Measurements from ENCODE around the gene GOLGA7B. TPM values are rescaled to one million over a fixed set of nuclear protein-coding genes. Genes with fewer than 3 reads are reported as not detected.

Gene GOLGA7B
- total RNA-seq, 4 donors from 2014 or later, result 0.29 to 2.3 (median 0.63) TPM

GRCh38 chr10:97905276-97905675, 55.6 kb downstream of the GOLGA7B start:
- Histone ChIP-seq H3K27me3 (no peaks in the 10 kb centered on the region), H3K36me3 (no peaks in the 10 kb centered on the region), H3K4me3 (no peak overlapping the region), H3K27ac (no peak overlapping the region), H3K4me1 (no peaks in the 10 kb centered on the region), H3K9me3 (no peaks in the 10 kb centered on the region)
- intact Hi-C loops (cut with DNase I; ENCODE audit: low total_unique reads), result no loop called here
- TF ChIP-seq CTCF (IDR thresholded peaks at IDR 0.05 in 4 of 5, conservative IDR thresholded peaks at IDR 0.05 in 1 of 5) (no peak), POLR2A (IDR thresholded peaks at IDR 0.05) (no peak)
- no peak for ATAC-seq
- DNase-seq, result no peak
- in situ Hi-C loops (cut with MboI; ENCODE audit: low sequenced_read_pairs in 4 of 4), result no loop called here

- Histone ChIP-seq H3K9me3 (no peaks in the 10 kb centered on the region), H3K36me3 (no peaks in the 10 kb centered on the region), H3K4me3 (no peak overlapping the region), H3K27me3 (no peaks in the 10 kb centered on the region), H3K4me1 (no peaks in the 10 kb centered on the region), H3K27ac (no peak overlapping the region)
- in situ Hi-C loops (cut with MboI; ENCODE audit: low sequenced_read_pairs in 4 of 4), result no loop called here
- DNase-seq (no peak), ATAC-seq (no peak)
- intact Hi-C loops (cut with DNase I; ENCODE audit: low total_unique reads), result no loop called here
- no peak for TF ChIP-seq POLR2A (IDR thresholded peaks at IDR 0.05)
- TF ChIP-seq CTCF (IDR thresholded peaks at IDR 0.05 in 4 of 5, conservative IDR thresholded peaks at IDR 0.05 in 1 of 5), result no peak
Measured at GRCh38 chr10:97907211-97907610, 57.6 kb downstream of the GOLGA7B start.

DNA sequence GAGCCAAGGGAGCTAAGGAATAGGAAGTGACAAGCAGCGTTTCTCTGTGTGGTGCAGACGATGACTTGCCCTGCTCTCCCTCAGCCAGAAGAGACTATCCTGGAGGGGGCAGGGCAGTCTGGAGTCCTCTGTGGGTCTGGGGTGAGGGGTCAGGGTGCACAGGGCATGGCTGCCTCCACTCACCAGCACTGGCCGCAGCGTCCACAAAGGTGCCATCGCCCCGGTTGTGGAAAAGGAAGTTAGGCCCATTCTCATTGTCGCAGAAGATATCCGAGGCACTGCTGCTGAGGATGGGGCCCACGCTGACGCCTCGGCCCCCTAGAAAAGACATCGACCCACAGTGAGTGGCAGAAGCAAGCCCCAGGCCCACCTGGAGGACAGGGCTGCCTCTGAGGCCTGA, 58.2 kb downstream of the GOLGA7B start:
- Histone ChIP-seq H3K9me3 (no peaks in the 10 kb centered on the region), H3K36me3 (no peaks in the 10 kb centered on the region), H3K4me3 (no peak overlapping the region), H3K4me1 (no peaks in the 10 kb centered on the region), H3K27me3 (no peaks in the 10 kb centered on the region), H3K27ac (no peak overlapping the region)
- ATAC-seq (no peak), DNase-seq (no peak)
- in situ Hi-C loops (cut with MboI; ENCODE audit: low sequenced_read_pairs in 4 of 4), result no loop called here
- intact Hi-C loops (cut with DNase I; ENCODE audit: low total_unique reads), result no loop called here
- no peak for TF ChIP-seq CTCF (IDR thresholded peaks at IDR 0.05 in 4 of 5, conservative IDR thresholded peaks at IDR 0.05 in 1 of 5)
- TF ChIP-seq POLR2A (IDR thresholded peaks at IDR 0.05), result no peak

DNA sequence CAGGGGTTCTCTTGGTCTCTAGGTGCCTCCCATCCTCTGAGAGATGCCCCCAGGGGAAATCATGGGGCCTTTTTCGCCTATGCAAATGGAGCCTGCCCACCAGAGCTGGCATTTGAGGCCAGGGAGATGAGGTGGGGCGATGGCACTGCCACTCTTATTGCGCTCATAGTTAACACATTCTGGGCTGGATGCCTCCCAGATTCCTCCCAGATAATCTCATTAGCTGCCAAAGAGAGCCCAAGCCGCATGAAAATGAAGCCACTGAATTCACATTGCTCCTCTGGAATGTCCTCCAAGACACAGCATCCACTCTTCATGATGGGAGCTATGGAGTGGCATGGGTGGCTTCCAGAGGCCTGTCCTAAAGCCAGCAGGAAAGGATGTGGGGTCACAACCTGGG, 61.0 kb downstream of the GOLGA7B start:
- TF ChIP-seq POLR2A (IDR thresholded peaks at IDR 0.05) (no peak), CTCF (IDR thresholded peaks at IDR 0.05 in 4 of 5, conservative IDR thresholded peaks at IDR 0.05 in 1 of 5) (no peak)
- no peaks in the 10 kb centered on the region for H3K9me3 ChIP-seq
- H3K36me3 ChIP-seq, result no peaks in the 10 kb centered on the region
- no peaks in the 10 kb centered on the region for H3K27me3 ChIP-seq
- ATAC-seq (no peak), DNase-seq (no peak)
- H3K4me3 ChIP-seq, result no peak overlapping the region
- H3K4me1 ChIP-seq, result no peaks in the 10 kb centered on the region
- intact Hi-C loops (cut with DNase I; ENCODE audit: low total_unique reads) (no loop called here), in situ Hi-C loops (cut with MboI; ENCODE audit: low sequenced_read_pairs in 4 of 4) (loop anchor here in 2 of 4 donors (10.0 kb wide), 1 partner anchor 134 kb away; no protein-coding TSS in a partner anchor)
- H3K27ac ChIP-seq, result no peak overlapping the region

DNA sequence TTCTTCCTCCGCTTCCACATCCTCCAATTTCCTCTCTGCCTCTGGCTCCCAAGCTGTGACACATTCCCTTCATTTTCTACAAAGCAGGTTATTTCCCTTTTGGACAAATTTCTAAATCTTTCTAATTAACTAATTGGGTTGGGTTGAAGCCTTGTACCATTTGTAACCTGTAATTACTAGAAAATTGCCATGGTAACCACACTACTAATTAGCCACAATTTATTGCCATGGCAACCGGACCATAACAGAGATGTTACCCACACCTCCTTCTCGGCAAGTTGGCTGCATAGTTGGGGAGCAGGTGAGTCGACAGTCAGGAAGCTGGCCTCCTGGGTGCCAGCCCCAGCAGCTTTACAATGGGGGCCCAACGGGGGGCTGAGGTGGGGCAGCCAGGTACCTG, 61.6 kb downstream of the GOLGA7B start:
- peaks cover 3 to 5% of the 10 kb centered on the region in 2 donors for H3K4me1 ChIP-seq
- in situ Hi-C loops (cut with MboI; ENCODE audit: low sequenced_read_pairs in 4 of 4) (loop anchor here in 2 of 4 donors (10.0 kb wide), 1 partner anchor 134 kb away; no protein-coding TSS in a partner anchor), intact Hi-C loops (cut with DNase I; ENCODE audit: low total_unique reads) (no loop called here)
- ATAC-seq (no peak), DNase-seq (no peak)
- no peaks in the 10 kb centered on the region for H3K27me3 ChIP-seq
- H3K9me3 ChIP-seq, result no peaks in the 10 kb centered on the region
- H3K36me3 ChIP-seq, result no peaks in the 10 kb centered on the region
- TF ChIP-seq CTCF (IDR thresholded peaks at IDR 0.05 in 4 of 5, conservative IDR thresholded peaks at IDR 0.05 in 1 of 5) (no peak), POLR2A (IDR thresholded peaks at IDR 0.05) (no peak)
- H3K27ac ChIP-seq, result no peak overlapping the region
- no peak overlapping the region for H3K4me3 ChIP-seq
